Measurements from ENCODE around the gene KBTBD6.

KBTBD6 gene

DNA sequence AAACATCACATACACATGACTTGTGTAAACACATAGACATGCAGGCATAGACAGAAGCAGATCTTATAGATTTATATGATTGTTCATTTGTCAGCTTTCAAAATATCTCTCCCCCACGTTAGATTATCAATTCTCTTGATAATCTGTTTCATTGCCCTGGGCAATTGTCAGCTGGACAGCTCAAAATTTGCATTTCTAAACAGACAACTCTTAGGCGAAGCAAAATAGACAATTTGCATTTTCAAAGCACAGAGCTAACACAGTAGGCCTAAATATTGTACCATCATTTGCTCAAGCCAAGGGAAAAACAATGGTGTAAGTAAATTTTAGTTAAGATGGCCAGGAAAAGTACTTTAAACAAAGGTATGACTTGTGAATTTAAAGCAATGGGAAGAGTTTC lies 24.0 kb upstream of the KBTBD6 start:
- DNase-seq (ENCODE audit: insufficient read length, low spot score) = no peak
- TF ChIP-seq POU2F2 (IDR thresholded peaks at IDR 0.05; ENCODE audit: low read depth, low read length) = no peak
- FAIRE-seq = no peak

DNA sequence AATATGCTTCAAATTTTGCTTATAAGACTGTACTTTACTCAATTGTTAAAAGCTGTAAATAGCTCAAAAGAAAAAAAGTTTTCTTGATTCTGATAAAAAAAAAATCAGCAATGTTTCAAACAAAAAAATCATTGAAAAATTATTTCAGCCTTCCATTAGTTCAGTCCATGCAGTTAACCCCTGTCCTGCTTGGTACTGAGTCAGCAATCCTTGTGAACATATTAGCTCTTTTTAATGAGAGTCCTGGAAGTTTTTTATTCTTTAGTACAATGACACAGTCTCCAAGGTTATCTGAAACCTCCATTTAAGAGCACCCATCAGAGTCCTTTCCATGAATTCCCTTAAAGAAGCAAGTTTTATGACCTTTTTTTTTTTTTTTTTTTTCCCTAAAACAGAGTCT lies 21.4 kb upstream of the KBTBD6 start:
- TF ChIP-seq SPI1 (IDR thresholded peaks at IDR 0.05; ENCODE audit: low read depth, low read length) (no peak), TAF1 (IDR thresholded peaks at IDR 0.05; ENCODE audit: low read depth, low read length) (no peak), POU2F2 (IDR thresholded peaks at IDR 0.05; ENCODE audit: low read depth, low read length) (no peak), PAX5 (IDR thresholded peaks at IDR 0.05; ENCODE audit: insufficient read depth, low read length, severe bottlenecking) (no peak), POLR2A (IDR thresholded peaks at IDR 0.05; ENCODE audit: low read depth, low read length) (no peak), POLR2AphosphoS5 (IDR thresholded peaks at IDR 0.05; ENCODE audit: low read depth, low read length) (no peak)
- DNase-seq (ENCODE audit: insufficient read length, low spot score) (no peak), FAIRE-seq (no peak)

DNA sequence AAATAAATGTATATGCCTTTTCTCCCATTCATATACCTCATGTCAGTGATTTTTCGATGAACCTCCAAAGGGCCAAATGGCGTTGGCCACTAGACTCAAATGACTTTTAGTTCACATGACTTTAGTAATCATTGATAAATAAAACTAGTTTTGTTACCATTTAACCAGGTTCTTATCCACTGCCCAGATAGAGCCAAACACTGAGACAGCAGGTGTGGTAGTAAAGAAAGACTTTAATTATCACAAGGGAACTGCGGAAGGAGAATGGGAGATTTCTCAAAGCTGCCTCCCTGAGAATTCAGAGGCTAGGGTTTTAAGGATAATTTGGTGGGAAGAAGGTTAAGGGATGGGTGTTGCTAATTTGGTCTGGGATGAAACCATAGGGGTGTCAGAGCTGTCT lies 19.4 kb upstream of the KBTBD6 start:
- FAIRE-seq (no peak), DNase-seq (ENCODE audit: insufficient read length, low spot score) (no peak)
- TF ChIP-seq POLR2AphosphoS5 (IDR thresholded peaks at IDR 0.05; ENCODE audit: low read depth, low read length) (no peak), PAX5 (IDR thresholded peaks at IDR 0.05; ENCODE audit: insufficient read depth, low read length, severe bottlenecking) (no peak), POLR2A (IDR thresholded peaks at IDR 0.05; ENCODE audit: low read depth, low read length) (no peak), TAF1 (IDR thresholded peaks at IDR 0.05; ENCODE audit: low read depth, low read length) (no peak), SPI1 (IDR thresholded peaks at IDR 0.05; ENCODE audit: low read depth, low read length) (no peak), POU2F2 (IDR thresholded peaks at IDR 0.05; ENCODE audit: low read depth, low read length) (no peak)

DNA sequence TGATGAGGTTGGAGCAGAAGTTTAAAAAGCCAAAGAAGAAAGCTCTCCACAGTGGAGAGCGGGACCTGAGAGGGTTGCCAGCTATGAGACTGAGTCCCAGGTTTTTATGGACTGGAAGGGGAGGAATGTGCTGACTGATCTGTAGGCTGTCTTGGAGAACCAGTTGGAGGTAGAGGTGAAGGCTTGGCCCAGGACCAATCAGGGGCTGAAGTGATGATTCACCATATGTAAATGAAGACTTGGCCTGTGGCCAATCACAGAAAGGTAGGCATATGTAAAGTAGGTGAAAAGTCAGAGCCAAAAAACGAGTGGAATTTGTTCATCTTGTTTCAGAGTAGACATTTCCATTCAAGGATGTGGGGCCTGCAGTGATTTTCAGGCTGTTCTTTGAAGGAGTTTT lies 17.5 kb upstream of the KBTBD6 start:
- FAIRE-seq (no peak), DNase-seq (ENCODE audit: insufficient read length, low spot score) (no peak)
- TF ChIP-seq TAF1 (IDR thresholded peaks at IDR 0.05; ENCODE audit: low read depth, low read length) = no peak
- TF ChIP-seq POU2F2 (IDR thresholded peaks at IDR 0.05; ENCODE audit: low read depth, low read length) = no peak
- no peak for TF ChIP-seq POLR2AphosphoS5 (IDR thresholded peaks at IDR 0.05; ENCODE audit: low read depth, low read length)
- no peak for TF ChIP-seq POLR2A (IDR thresholded peaks at IDR 0.05; ENCODE audit: low read depth, low read length)
- no peak for TF ChIP-seq SPI1 (IDR thresholded peaks at IDR 0.05; ENCODE audit: low read depth, low read length)
- no peak for TF ChIP-seq PAX5 (IDR thresholded peaks at IDR 0.05; ENCODE audit: insufficient read depth, low read length, severe bottlenecking)

DNA sequence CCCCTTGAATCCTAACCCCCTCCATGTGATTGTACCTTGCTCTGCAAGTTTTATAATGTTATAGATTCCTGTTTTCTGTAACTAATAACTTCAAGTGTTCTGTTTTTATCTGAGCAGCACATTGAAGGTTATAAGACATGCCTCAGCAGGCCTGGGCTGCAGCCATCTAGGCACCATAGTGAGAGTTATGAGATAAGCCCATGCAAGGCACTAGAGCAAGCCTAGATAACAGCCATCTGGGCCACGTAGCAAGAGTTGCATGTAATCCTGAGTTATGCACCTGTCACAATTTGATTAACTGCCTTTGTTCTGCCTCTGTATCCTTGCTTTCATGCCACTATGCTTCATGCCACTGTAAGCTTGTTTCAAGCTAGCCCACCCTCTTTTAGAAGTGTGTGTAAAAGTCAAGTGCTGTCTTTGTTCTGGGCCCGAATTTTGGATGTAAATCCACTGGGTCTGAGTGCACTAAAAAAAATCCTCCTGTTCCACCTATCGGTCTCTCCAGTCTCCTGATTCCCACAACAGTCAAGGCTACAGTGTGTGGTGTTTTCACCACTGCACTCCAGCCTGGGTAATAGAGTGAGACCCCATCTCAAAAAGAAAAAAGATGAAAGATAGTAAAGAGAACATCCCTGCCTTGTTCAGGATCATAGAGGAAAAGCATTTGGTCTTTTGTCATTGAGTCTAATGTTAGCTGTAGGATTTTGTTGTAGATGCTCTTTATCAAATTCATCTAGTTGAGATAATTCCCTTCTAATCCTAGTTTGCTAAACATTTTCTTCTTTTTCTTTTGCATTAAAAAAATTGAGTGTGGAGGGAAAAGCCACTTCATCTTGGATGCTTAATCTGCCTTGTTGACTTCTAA lies 16.0 kb upstream of the KBTBD6 start:
- DNase-seq (ENCODE audit: insufficient read length, low spot score) = no peak
- TF ChIP-seq SPI1 (IDR thresholded peaks at IDR 0.05; ENCODE audit: low read depth, low read length) (no peak), TAF1 (IDR thresholded peaks at IDR 0.05; ENCODE audit: low read depth, low read length) (no peak), POLR2AphosphoS5 (IDR thresholded peaks at IDR 0.05; ENCODE audit: low read depth, low read length) (no peak), POLR2A (IDR thresholded peaks at IDR 0.05; ENCODE audit: low read depth, low read length) (no peak), POU2F2 (IDR thresholded peaks at IDR 0.05; ENCODE audit: low read depth, low read length) (no peak), PAX5 (IDR thresholded peaks at IDR 0.05; ENCODE audit: insufficient read depth, low read length, severe bottlenecking) (no peak)
- FAIRE-seq = no peak

DNA sequence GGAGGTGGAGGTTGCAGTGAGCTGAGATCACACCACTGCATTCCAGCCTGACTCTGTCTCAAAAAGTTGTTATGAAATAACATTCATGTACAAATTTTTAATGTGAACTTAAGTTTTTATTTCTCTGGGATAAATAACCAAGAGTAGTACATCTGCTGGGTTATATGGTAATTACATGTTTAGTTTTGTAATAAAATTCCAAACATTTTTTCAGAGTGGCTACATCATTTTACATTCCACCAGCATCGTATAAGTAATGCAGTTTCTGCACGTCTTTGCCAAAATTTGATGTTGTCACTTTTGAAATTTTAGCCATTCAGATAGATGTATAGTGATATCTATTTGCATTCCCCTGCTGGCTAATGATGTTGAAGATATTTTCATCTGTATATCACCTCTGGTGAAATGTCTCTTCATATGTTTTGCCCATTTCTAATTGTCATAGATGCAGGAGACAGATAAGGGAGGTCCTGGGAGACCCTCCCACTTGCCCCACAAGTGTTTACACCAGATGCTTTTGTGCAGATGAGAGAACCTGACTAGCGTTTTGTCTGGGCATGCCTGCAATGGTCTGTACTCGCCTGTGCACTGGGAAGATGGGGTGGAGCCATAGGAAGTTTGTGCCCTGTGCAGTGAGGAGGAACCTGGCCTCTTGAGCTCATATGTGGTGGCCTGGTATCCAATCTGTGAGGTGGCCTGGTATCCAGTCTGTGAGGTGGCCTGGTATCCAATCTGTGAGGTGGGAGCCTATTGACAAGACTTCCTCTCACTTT lies 12.7 kb upstream of the KBTBD6 start:
- DNase-seq (ENCODE audit: insufficient read length, low spot score) = no peak
- peak; percentile 5 for FAIRE-seq
- TF ChIP-seq TAF1 (IDR thresholded peaks at IDR 0.05; ENCODE audit: low read depth, low read length) (no peak), POU2F2 (IDR thresholded peaks at IDR 0.05; ENCODE audit: low read depth, low read length) (no peak), PAX5 (IDR thresholded peaks at IDR 0.05; ENCODE audit: insufficient read depth, low read length, severe bottlenecking) (no peak), POLR2AphosphoS5 (IDR thresholded peaks at IDR 0.05; ENCODE audit: low read depth, low read length) (no peak), SPI1 (IDR thresholded peaks at IDR 0.05; ENCODE audit: low read depth, low read length) (no peak), POLR2A (IDR thresholded peaks at IDR 0.05; ENCODE audit: low read depth, low read length) (no peak)

DNA sequence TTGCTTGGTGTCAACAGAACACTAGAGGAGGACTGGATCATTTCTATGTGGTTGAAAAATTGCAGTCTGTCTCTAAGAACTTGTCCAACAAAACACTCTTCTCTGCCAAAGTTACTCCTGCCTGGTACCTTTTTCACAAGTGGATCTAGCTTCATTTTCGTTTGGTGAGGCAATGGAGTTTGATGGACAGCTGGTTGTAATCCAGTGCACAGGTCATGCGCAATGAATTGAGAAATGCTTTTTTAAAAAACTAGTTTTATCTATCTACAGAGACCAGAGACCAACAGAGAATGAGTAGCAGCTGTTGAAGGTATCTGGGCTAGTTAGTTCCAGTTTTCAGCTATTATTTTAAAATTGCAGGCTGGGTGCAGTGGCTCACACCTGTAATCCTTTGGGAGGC lies 12.0 kb upstream of the KBTBD6 start:
- no peak for TF ChIP-seq PAX5 (IDR thresholded peaks at IDR 0.05; ENCODE audit: insufficient read depth, low read length, severe bottlenecking)
- TF ChIP-seq TAF1 (IDR thresholded peaks at IDR 0.05; ENCODE audit: low read depth, low read length) = no peak
- no peak for TF ChIP-seq POLR2AphosphoS5 (IDR thresholded peaks at IDR 0.05; ENCODE audit: low read depth, low read length)
- no peak for TF ChIP-seq POLR2A (IDR thresholded peaks at IDR 0.05; ENCODE audit: low read depth, low read length)
- no peak for TF ChIP-seq SPI1 (IDR thresholded peaks at IDR 0.05; ENCODE audit: low read depth, low read length)
- no peak for TF ChIP-seq POU2F2 (IDR thresholded peaks at IDR 0.05; ENCODE audit: low read depth, low read length)
- FAIRE-seq = no peak
- no peak for DNase-seq (ENCODE audit: insufficient read length, low spot score)

DNA sequence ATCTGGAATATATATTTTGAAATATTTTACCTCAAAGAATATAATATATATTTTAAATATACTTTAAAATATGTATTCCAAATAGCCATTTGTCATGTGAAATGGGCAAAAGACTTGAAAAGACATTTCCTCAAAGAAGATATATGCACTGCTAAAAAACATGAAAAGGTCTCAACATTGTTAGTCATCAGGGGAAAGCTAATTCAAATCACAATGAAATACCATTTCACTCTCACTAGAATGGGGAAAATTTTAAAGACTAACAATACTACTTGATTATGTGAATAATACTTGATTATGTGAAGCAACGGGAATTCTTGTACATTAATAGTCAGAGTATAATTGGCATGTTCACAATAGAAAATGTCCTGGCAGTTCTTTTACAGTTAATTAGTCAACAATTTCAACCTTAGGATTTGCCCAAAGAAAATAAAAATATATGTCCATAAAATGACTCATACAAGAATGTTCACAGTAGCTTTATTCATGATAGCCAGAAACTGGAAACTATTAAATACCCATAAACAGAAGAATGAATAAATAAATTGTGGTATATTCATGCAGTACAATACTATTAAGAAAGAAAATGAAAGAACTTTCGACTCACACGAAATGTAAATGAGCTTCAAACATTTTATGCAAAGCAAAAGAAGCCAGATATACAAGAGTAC lies 6.8 kb upstream of the KBTBD6 start:
- FAIRE-seq (no peak), DNase-seq (ENCODE audit: insufficient read length, low spot score) (no peak)
- TF ChIP-seq TAF1 (IDR thresholded peaks at IDR 0.05; ENCODE audit: low read depth, low read length) = no peak
- TF ChIP-seq POU2F2 (IDR thresholded peaks at IDR 0.05; ENCODE audit: low read depth, low read length) = no peak
- no peak for TF ChIP-seq POLR2AphosphoS5 (IDR thresholded peaks at IDR 0.05; ENCODE audit: low read depth, low read length)
- no peak for TF ChIP-seq POLR2A (IDR thresholded peaks at IDR 0.05; ENCODE audit: low read depth, low read length)
- no peak for TF ChIP-seq SPI1 (IDR thresholded peaks at IDR 0.05; ENCODE audit: low read depth, low read length)
- no peak for TF ChIP-seq PAX5 (IDR thresholded peaks at IDR 0.05; ENCODE audit: insufficient read depth, low read length, severe bottlenecking)

DNA sequence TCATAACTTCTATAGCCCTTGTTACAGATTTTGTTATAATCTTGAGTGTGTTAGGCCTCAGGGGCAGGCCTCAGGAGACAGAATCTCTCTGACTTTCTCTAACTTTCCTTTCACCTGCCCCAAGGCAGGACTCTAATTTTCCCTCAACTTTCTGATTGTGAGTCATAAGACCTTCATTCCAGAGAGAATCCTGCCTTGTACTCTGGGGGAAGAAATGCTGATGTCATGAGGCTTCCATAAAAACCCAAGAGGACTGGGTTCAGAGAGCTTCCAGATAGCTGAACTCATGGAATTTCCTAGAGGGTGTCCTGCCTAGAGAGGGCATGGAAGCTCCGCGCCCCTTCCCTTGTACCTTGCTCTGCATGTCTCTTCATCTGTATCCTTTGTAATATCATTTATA lies 5.3 kb upstream of the KBTBD6 start:
- DNase-seq (ENCODE audit: insufficient read length, low spot score) = no peak
- TF ChIP-seq TAF1 (IDR thresholded peaks at IDR 0.05; ENCODE audit: low read depth, low read length) (no peak), POU2F2 (IDR thresholded peaks at IDR 0.05; ENCODE audit: low read depth, low read length) (no peak), SPI1 (IDR thresholded peaks at IDR 0.05; ENCODE audit: low read depth, low read length) (no peak), POLR2A (IDR thresholded peaks at IDR 0.05; ENCODE audit: low read depth, low read length) (no peak)
- no peak for FAIRE-seq
